Fibroblast of lung (primary cell): ENCODE results near the gene ADD3.

Experiments
- EZH2 ChIP-seq: IDR thresholded peaks from 2 replicates; pipeline ENCODE4 v1.5.1; 2012; ENCODE audit warnings: low read length, control low read depth, mild to moderate bottlenecking; ENCODE audit errors: missing control alignments
- TF ChIP-seq, protein P1 (sequence below), 2 donors: IDR thresholded peaks in 1 of 2; conservative IDR thresholded peaks in 1 of 2; 1 replicate in 1 of 2; 2 replicates in 1 of 2; pipeline ENCODE4 v1.5.1; 2011 to 2012; ENCODE audit warnings: low read length in 2 of 2, control low read depth in 1 of 2, inconsistent platforms in 1 of 2, low read depth in 1 of 2, mild to moderate bottlenecking in 1 of 2

DNA sequence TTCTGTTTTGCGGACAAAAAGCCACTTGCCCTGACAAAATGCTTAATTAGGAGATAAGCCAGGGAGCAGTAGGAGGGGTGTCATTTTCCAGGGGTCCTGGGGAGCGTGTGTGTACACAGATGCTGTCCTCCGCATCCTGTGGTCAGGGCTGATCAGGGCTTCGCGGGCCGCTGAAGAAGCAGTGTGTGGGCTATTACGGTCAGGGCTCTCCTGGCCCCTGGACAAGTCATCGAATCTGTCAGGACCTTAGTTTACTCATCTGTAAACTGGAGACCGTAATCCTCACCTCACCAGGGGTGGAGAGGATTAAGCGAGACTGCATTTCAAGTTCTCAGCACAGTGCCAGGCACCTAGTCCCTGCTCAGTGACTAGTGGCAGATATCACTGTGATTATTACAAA, 173.7 kb downstream of the ADD3 start:
- TF ChIP-seq, protein P1, sequence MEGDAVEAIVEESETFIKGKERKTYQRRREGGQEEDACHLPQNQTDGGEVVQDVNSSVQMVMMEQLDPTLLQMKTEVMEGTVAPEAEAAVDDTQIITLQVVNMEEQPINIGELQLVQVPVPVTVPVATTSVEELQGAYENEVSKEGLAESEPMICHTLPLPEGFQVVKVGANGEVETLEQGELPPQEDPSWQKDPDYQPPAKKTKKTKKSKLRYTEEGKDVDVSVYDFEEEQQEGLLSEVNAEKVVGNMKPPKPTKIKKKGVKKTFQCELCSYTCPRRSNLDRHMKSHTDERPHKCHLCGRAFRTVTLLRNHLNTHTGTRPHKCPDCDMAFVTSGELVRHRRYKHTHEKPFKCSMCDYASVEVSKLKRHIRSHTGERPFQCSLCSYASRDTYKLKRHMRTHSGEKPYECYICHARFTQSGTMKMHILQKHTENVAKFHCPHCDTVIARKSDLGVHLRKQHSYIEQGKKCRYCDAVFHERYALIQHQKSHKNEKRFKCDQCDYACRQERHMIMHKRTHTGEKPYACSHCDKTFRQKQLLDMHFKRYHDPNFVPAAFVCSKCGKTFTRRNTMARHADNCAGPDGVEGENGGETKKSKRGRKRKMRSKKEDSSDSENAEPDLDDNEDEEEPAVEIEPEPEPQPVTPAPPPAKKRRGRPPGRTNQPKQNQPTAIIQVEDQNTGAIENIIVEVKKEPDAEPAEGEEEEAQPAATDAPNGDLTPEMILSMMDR (conservative IDR thresholded peaks at IDR 0.05 in 1 of 2, IDR thresholded peaks at IDR 0.05 in 1 of 2; ENCODE audit: low read depth in 1 of 2, low read length in 2 of 2): no peak
- no peak for TF ChIP-seq EZH2
